Measurements from ENCODE around the gene BCAP31. TPM values are rescaled to one million over a fixed set of nuclear protein-coding genes. Genes with fewer than 3 reads are reported as not detected.
A peak's percentile ranks its signal among the peaks of the same experiment; 100 is the strongest.
"Not testable (repeated sequence)": the region's sequence is repeated elsewhere in the genome, so short reads cannot be mapped to it uniquely, and the experiment has no call there.

Gene BCAP31
- total and polyA plus RNA-seq, 2 donors from 2014 or later, result 218 to 246 TPM

DNA sequence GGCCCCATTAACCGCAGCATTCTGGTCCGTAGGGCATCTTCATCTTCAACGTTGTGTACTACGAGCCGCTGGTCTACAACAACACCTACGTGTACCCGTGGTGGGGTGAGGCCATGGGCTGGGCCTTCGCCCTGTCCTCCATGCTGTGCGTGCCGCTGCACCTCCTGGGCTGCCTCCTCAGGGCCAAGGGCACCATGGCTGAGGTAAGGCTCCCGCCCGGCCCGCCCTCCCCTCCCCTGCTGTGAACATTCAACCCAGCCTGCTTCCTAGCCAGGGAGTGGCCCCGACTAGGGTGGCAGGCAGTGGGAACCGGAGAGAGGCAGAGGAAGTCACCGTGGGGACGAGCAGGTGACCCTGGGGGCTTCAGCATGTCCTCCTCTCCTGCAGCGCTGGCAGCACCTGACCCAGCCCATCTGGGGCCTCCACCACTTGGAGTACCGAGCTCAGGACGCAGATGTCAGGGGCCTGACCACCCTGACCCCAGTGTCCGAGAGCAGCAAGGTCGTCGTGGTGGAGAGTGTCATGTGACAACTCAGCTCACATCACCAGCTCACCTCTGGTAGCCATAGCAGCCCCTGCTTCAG lies 29.4 kb downstream of the BCAP31 start:
- no peak overlapping the region for H3K9ac ChIP-seq (ENCODE audit: low read length in 3 of 3)
- peak in 1 of 5 donors; percentile 71 for DNase-seq
- intact Hi-C loops (cut with DNase I), result no loop called here
- peaks cover 0 to 1% (median 0%) of the 10 kb centered on the region in 3 donors for H3K4me1 ChIP-seq (ENCODE audit: control insufficient read depth in 2 of 3, insufficient read depth in 2 of 3, low read depth in 1 of 3, low read length in 3 of 3)
- H3K4me3 ChIP-seq (ENCODE audit: low read length in 3 of 3), result no peak overlapping the region
- FAIRE-seq, result no peak
- no peaks in the 10 kb centered on the region for H3K36me3 ChIP-seq (ENCODE audit: control insufficient read depth in 2 of 3, insufficient read depth in 3 of 3, low read length in 3 of 3)
- no peaks in the 10 kb centered on the region for H3K27me3 ChIP-seq (ENCODE audit: control insufficient read depth, insufficient read depth, low read length)
- H3K27ac ChIP-seq (ENCODE audit: low read depth in 2 of 2, low read length in 2 of 2), result no peak overlapping the region
- H3K9me3 ChIP-seq (ENCODE audit: control insufficient read depth in 2 of 3, insufficient read depth in 1 of 3, low read length in 3 of 3), result no peaks in the 10 kb centered on the region
- TF ChIP-seq, protein P1, sequence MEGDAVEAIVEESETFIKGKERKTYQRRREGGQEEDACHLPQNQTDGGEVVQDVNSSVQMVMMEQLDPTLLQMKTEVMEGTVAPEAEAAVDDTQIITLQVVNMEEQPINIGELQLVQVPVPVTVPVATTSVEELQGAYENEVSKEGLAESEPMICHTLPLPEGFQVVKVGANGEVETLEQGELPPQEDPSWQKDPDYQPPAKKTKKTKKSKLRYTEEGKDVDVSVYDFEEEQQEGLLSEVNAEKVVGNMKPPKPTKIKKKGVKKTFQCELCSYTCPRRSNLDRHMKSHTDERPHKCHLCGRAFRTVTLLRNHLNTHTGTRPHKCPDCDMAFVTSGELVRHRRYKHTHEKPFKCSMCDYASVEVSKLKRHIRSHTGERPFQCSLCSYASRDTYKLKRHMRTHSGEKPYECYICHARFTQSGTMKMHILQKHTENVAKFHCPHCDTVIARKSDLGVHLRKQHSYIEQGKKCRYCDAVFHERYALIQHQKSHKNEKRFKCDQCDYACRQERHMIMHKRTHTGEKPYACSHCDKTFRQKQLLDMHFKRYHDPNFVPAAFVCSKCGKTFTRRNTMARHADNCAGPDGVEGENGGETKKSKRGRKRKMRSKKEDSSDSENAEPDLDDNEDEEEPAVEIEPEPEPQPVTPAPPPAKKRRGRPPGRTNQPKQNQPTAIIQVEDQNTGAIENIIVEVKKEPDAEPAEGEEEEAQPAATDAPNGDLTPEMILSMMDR (IDR thresholded peaks at IDR 0.05; ENCODE audit: borderline replicate concordance, extremely low read depth, insufficient read depth), result no peak

DNA sequence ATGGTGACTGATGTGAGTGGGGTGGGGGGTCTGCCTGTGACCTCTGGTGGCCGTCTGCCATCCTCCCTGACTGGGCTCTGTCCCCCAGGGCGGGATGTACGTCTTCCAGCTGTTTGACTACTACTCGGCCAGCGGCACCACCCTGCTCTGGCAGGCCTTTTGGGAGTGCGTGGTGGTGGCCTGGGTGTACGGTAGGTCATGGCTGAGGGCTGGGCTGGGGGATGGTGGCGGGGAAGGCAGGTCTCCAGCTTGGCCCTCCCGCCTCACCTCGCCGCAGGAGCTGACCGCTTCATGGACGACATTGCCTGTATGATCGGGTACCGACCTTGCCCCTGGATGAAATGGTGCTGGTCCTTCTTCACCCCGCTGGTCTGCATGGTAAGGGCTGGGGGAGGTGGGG lies 29.9 kb downstream of the BCAP31 start:
- intact Hi-C loops (cut with DNase I); H3K27me3 ChIP-seq (ENCODE audit: control insufficient read depth, insufficient read depth, low read length); H3K9ac ChIP-seq (ENCODE audit: low read length in 3 of 3); H3K36me3 ChIP-seq (ENCODE audit: control insufficient read depth in 2 of 3, insufficient read depth in 3 of 3, low read length in 3 of 3); H3K9me3 ChIP-seq (ENCODE audit: control insufficient read depth in 2 of 3, insufficient read depth in 1 of 3, low read length in 3 of 3); H3K4me3 ChIP-seq (ENCODE audit: low read length in 3 of 3); FAIRE-seq; H3K4me1 ChIP-seq (ENCODE audit: control insufficient read depth in 2 of 3, insufficient read depth in 2 of 3, low read depth in 1 of 3, low read length in 3 of 3); H3K27ac ChIP-seq (ENCODE audit: low read depth in 2 of 2, low read length in 2 of 2): not testable (repeated sequence)
- DNase-seq, result peak in 1 of 5 donors; percentile 61

DNA sequence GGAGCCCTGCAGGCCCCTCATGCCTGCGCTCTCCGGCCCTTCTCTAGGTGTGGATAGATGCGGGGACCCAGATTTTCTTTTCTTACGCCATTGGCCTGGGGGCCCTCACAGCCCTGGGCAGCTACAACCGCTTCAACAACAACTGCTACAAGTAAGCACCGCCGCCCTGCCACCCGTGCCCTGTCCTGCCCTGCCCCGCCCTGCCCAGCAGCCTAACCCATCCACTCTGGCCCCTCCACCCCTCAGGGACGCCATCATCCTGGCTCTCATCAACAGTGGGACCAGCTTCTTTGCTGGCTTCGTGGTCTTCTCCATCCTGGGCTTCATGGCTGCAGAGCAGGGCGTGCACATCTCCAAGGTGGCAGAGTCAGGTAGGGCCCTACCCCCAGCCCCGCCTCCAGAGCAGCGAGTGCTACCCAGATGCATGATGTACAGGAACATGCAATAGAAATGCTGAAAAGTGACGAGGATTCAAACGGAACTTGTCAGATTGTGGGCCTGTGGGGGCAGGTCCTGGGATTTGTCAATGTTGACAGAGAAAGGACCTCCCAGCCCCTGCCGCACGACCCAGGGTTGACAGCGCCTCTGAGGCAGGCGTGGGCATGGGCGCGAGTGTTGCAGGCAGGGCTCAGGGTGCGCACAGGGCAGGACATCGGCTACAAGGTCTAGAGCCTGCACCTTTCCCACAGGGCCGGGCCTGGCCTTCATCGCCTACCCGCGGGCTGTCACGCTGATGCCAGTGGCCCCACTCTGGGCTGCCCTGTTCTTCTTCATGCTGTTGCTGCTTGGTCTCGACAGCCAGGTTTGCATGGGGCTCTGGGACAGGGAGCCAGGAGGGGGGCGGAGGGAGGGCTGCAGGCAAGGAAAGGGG lies 30.7 kb downstream of the BCAP31 start:
- Histone ChIP-seq H3K27ac (ENCODE audit: low read depth in 2 of 2, low read length in 2 of 2) (no peak overlapping the region), H3K27me3 (ENCODE audit: control insufficient read depth, insufficient read depth, low read length) (no peaks in the 10 kb centered on the region), H3K36me3 (ENCODE audit: control insufficient read depth in 2 of 3, insufficient read depth in 3 of 3, low read length in 3 of 3) (no peaks in the 10 kb centered on the region), H3K9ac (ENCODE audit: low read length in 3 of 3) (no peak overlapping the region), H3K9me3 (ENCODE audit: control insufficient read depth in 2 of 3, insufficient read depth in 1 of 3, low read length in 3 of 3) (no peaks in the 10 kb centered on the region), H3K4me3 (ENCODE audit: low read length in 3 of 3) (no peak overlapping the region), H3K4me1 (ENCODE audit: control insufficient read depth in 2 of 3, insufficient read depth in 2 of 3, low read depth in 1 of 3, low read length in 3 of 3) (peaks cover 0 to 4% (median 0%) of the 10 kb centered on the region in 3 donors)
- no peak for FAIRE-seq
- TF ChIP-seq, protein P1 (IDR thresholded peaks at IDR 0.05; ENCODE audit: borderline replicate concordance, extremely low read depth, insufficient read depth), result no peak
- DNase-seq, result peak in 1 of 5 donors; percentile 55
- intact Hi-C loops (cut with DNase I), result no loop called here

GRCh38 chrX:153692611-153693156 lies 31.5 kb downstream of the BCAP31 start:
- no peaks in the 10 kb centered on the region for H3K27me3 ChIP-seq (ENCODE audit: control insufficient read depth, insufficient read depth, low read length)
- DNase-seq (peak in 4 of 5 donors; percentile 45 to 74 (median 63)), FAIRE-seq (no peak)
- H3K27ac ChIP-seq (ENCODE audit: low read depth in 2 of 2, low read length in 2 of 2), result no peak overlapping the region
- H3K4me3 ChIP-seq (ENCODE audit: low read length in 3 of 3), result no peak overlapping the region
- TF ChIP-seq, protein P1 (IDR thresholded peaks at IDR 0.05; ENCODE audit: borderline replicate concordance, extremely low read depth, insufficient read depth), result no peak
- intact Hi-C loops (cut with DNase I), result no loop called here
- H3K9me3 ChIP-seq (ENCODE audit: control insufficient read depth in 2 of 3, insufficient read depth in 1 of 3, low read length in 3 of 3), result no peaks in the 10 kb centered on the region
- H3K9ac ChIP-seq (ENCODE audit: low read length in 3 of 3), result no peak overlapping the region
- H3K4me1 ChIP-seq (ENCODE audit: control insufficient read depth in 2 of 3, insufficient read depth in 2 of 3, low read depth in 1 of 3, low read length in 3 of 3), result peaks cover 0 to 4% (median 0%) of the 10 kb centered on the region in 3 donors
- H3K36me3 ChIP-seq (ENCODE audit: control insufficient read depth in 2 of 3, insufficient read depth in 3 of 3, low read length in 3 of 3), result no peaks in the 10 kb centered on the region

Measured in kidney (tissue), 14 donors.